GM19395 (cell line): ENCODE measurements around the gene FMNL1.

Experiments
- ATAC-seq: cut with Tn5 transposase; IDR thresholded peaks from one replicate; pipeline ENCODE4 v1.9.1; 2021; ENCODE audit warnings: mild to moderate bottlenecking, moderate library complexity; ENCODE audit not compliant: unreplicated experiment

The FMNL1 gene

GRCh38 chr17:45296833-45297124, 75.1 kb downstream of the FMNL1 start:
- no peak for ATAC-seq
